Endothelial cell of umbilical vein (primary cell): ENCODE results near the gene ITGA2. TPM values are rescaled to one million over a fixed set of nuclear protein-coding genes. Genes with fewer than 3 reads are reported as not detected.

Source experiments
- BruUV-seq: library from RNA; stranded (reverse); fragments of 400-500 nt; replicated peaks from 2 replicates; lab custom pipeline; 2021; lab: Mats Ljungman, UMichigan
- CTCF ChIA-PET: fragments of 300-600, 350-600 bp; sonication (Branson Sonifier 250); formaldehyde crosslinking; loops from one replicate; lab custom pipeline; 2021; ENCODE audit warnings: antibody characterized with exemption, inconsistent platforms; lab: Charles Lee
- POLR2A ChIA-PET: fragments of 300-600, 350-600 bp; sonication (Branson Sonifier 250); formaldehyde crosslinking; loops from one replicate; lab custom pipeline; 2021; ENCODE audit warnings: antibody characterized with exemption, inconsistent platforms; lab: Charles Lee
- DNase-seq: peaks from one replicate; pipeline ENCODE4 v3.0.0-alpha.2; 2011; ENCODE audit warnings: low read depth, low spot score
- FAIRE-seq: peaks from 2 replicates; lab custom pipeline; 2011; peaks lifted over from hg19 to GRCh38; lab: Jason Lieb, UNC
- H2AFZ ChIP-seq: 2 replicates; pipeline ENCODE4 v1.6.0; 2012; ENCODE audit warnings: low read depth, low read length, control low read depth, inconsistent platforms
- H3K27ac ChIP-seq: 2 replicates; pipeline ENCODE4 v1.5.1; 2011; ENCODE audit warnings: low read depth, mild to moderate bottlenecking, control low read depth, low read length, moderate library complexity; ENCODE audit not compliant: insufficient read depth
- H3K27me3 ChIP-seq, 2 experiments: 2 replicates each; pipeline versions ENCODE4 v1.6.0 to v1.6.1; 2011; ENCODE audit warnings: low read length in 2 of 2, mixed read lengths in 1 of 2; ENCODE audit not compliant: control insufficient read depth in 2 of 2, insufficient read depth in 2 of 2
- H3K36me3 ChIP-seq, 2 experiments: 2 replicates in 1 of 2; 3 replicates in 1 of 2; pipeline ENCODE4 v1.5.1; 2011; ENCODE audit warnings: low read length in 2 of 2, mild to moderate bottlenecking in 1 of 2, moderate library complexity in 1 of 2; ENCODE audit not compliant: control insufficient read depth in 2 of 2, insufficient read depth in 2 of 2; ENCODE audit errors: extremely low read depth in 1 of 2
- H3K4me1 ChIP-seq: 3 replicates; pipeline ENCODE4 v1.5.1; 2011; ENCODE audit warnings: mild to moderate bottlenecking, low read length; ENCODE audit not compliant: control insufficient read depth, insufficient read depth; ENCODE audit errors: extremely low read depth
- H3K4me2 ChIP-seq: 2 replicates; pipeline ENCODE4 v1.6.1; 2011; ENCODE audit warnings: low read length, control low read depth, mixed read lengths; ENCODE audit not compliant: insufficient read depth
- H3K4me3 ChIP-seq, 3 experiments: fragments of 200-600 bp in 1 of 3; sonication (generic), shearing (Covaris generic) in 1 of 3; replicated peaks in 1 of 3; 2 replicates each; pipeline ENCODE4 v1.5.1; 2011 to 2016; ENCODE audit warnings: control low read depth in 3 of 3, low read length in 3 of 3, mild to moderate bottlenecking in 2 of 3, inconsistent platforms in 1 of 3, low read depth in 1 of 3, moderate library complexity in 1 of 3; ENCODE audit not compliant: insufficient read depth in 1 of 3
- H3K79me2 ChIP-seq: 2 replicates; pipeline ENCODE4 v1.6.0; 2012; ENCODE audit warnings: low read length, inconsistent platforms; ENCODE audit not compliant: control insufficient read depth, insufficient read depth
- H3K9ac ChIP-seq: replicated peaks from 2 replicates; pipeline ENCODE3; 2011; ENCODE audit warnings: low read length, control low read depth; ENCODE audit not compliant: insufficient read depth; ENCODE audit errors: extremely low read depth
- H3K9me1 ChIP-seq: replicated peaks from 3 replicates; pipeline ENCODE4 v1.6.0; 2011; ENCODE audit warnings: mild to moderate bottlenecking, low read length; ENCODE audit not compliant: control insufficient read depth, insufficient read depth; ENCODE audit errors: extremely low read depth
- H3K9me3 ChIP-seq: replicated peaks from 2 replicates; pipeline ENCODE4 v1.5.1; 2012; ENCODE audit warnings: low read length, inconsistent platforms; ENCODE audit not compliant: control insufficient read depth, insufficient read depth
- H4K20me1 ChIP-seq: replicated peaks from 2 replicates; pipeline ENCODE3; 2011; ENCODE audit warnings: mild to moderate bottlenecking, low read length; ENCODE audit not compliant: control insufficient read depth, insufficient read depth; ENCODE audit errors: extremely low read depth
- EZH2 ChIP-seq: IDR thresholded peaks from 2 replicates; pipeline ENCODE4 v1.6.1; 2012; ENCODE audit warnings: borderline replicate concordance, low read depth, mild to moderate bottlenecking, moderate library complexity, low read length, inconsistent platforms; ENCODE audit not compliant: severe bottlenecking
- GATA2 ChIP-seq: IDR thresholded peaks from 2 replicates; pipeline ENCODE4 v1.7.0; 2011; ENCODE audit warnings: low read depth, mild to moderate bottlenecking, moderate library complexity, mixed read lengths, low read length; ENCODE audit not compliant: insufficient read length, insufficient read depth
- POLR2AphosphoS5 ChIP-seq: IDR thresholded peaks from 2 replicates; pipeline ENCODE4 v1.6.1; 2012; ENCODE audit warnings: low read depth, mild to moderate bottlenecking, control low read depth, low read length, moderate library complexity; ENCODE audit not compliant: insufficient read depth
- dilution Hi-C: fragments of 300-500 bp; cut with MboI; formaldehyde crosslinking; loops from one replicate; pipeline ENCODE4 v1.15.0; 2019; ENCODE audit warnings: low sequenced_read_pairs; ENCODE audit not compliant: extremely low pct_ligation_motif_present
- intact Hi-C: fragments of 100-400 bp; cut with micrococcal nuclease; formaldehyde crosslinking; loops from one replicate; pipeline ENCODE4 v1.10.0; 2022
- polyA plus RNA-seq, 4 experiments: library from polyadenylated mRNA; depleted of rRNA in 3 of 4; stranded (reverse) in 3 of 4; unstranded in 1 of 4; fragments of >200 nt; gene quantifications; 2 replicates each; pipeline versions ENCODE4 v1.2.1 to v1.2.3, GENCODE V29; 2011 to 2012; ENCODE audit warnings: missing spikeins in 1 of 4
- total RNA-seq: library from RNA; stranded (reverse); gene quantifications from 2 replicates; pipeline ENCODE4 v1.2.3, GENCODE V29; 2021
- TF ChIP-seq, protein P1 (sequence below), 2 donors: IDR thresholded peaks; 1 replicate in 1 of 2; 2 replicates in 1 of 2; pipeline ENCODE4 v1.5.1; 2011; ENCODE audit warnings: low read length in 2 of 2, mild to moderate bottlenecking in 2 of 2, moderate library complexity in 2 of 2, control low read depth in 1 of 2, inconsistent platforms in 1 of 2, low read depth in 1 of 2; ENCODE audit not compliant: insufficient read depth in 1 of 2; ENCODE audit errors: extremely low read depth in 1 of 2
- TF ChIP-seq, protein P2 (sequence below): IDR thresholded peaks from 2 replicates; pipeline ENCODE4 v1.6.1; 2011; ENCODE audit not compliant: insufficient read depth, insufficient read length

Gene ITGA2
- total and polyA plus RNA-seq, 2 donors (not counting 3 experiments of a cell fraction or from before 2014, with no cell fraction given), result 11.2 to 62.3 TPM

DNA sequence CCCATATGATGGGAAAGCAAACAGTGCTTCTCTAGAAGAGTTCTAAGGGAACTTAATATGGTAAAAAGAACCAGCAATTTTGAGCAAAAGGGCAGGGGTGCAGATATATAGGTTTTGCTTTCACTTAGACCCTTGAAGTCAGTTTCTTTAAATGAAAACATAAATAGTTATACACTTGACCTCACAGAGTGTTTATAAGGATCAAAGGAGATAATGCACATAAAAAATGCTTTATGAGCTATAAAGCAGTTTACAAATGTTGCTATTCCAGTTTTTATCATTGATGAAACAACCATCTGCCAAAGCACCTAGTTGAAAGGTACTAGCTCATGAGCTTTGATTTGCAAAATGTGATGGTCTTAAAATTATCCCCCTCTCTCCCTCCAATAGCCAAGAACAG is 45.7 kb downstream of the ITGA2 start:
- Histone ChIP-seq H3K9me1 (no peaks in the 10 kb centered on the region), H3K9me3 (no peaks in the 10 kb centered on the region), H3K4me3 (no peak overlapping the region), H3K36me3 (no peaks in the 10 kb centered on the region), H3K79me2 (peaks cover 68% of the 10 kb centered on the region), H3K27ac (no peak overlapping the region), H3K4me1 (peaks cover 61% of the 10 kb centered on the region), H3K9ac (no peak overlapping the region), H3K27me3 (no peaks in the 10 kb centered on the region), H2AFZ (no peak overlapping the region), H4K20me1 (no peaks in the 10 kb centered on the region), H3K4me2 (no peak overlapping the region)
- no peak for DNase-seq
- ChIA-PET CTCF (interaction anchor here (1.1 to 2.7 kb wide), 13 partner anchors 9 to 92 kb away, joined by 3 to 46 read pairs (median 8); partner anchors contain the start of gene ITGA2), POLR2A (no interaction called here)
- no TSS peak for BruUV-seq
- intact Hi-C loops (no loop called here), dilution Hi-C loops (no loop called here)
- TF ChIP-seq, protein P1, sequence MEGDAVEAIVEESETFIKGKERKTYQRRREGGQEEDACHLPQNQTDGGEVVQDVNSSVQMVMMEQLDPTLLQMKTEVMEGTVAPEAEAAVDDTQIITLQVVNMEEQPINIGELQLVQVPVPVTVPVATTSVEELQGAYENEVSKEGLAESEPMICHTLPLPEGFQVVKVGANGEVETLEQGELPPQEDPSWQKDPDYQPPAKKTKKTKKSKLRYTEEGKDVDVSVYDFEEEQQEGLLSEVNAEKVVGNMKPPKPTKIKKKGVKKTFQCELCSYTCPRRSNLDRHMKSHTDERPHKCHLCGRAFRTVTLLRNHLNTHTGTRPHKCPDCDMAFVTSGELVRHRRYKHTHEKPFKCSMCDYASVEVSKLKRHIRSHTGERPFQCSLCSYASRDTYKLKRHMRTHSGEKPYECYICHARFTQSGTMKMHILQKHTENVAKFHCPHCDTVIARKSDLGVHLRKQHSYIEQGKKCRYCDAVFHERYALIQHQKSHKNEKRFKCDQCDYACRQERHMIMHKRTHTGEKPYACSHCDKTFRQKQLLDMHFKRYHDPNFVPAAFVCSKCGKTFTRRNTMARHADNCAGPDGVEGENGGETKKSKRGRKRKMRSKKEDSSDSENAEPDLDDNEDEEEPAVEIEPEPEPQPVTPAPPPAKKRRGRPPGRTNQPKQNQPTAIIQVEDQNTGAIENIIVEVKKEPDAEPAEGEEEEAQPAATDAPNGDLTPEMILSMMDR (IDR thresholded peaks at IDR 0.05; ENCODE audit: extremely low read depth in 1 of 2, insufficient read depth in 1 of 2, low read depth in 1 of 2, low read length in 2 of 2), result no peak
- TF ChIP-seq POLR2AphosphoS5 (no peak), GATA2 (no peak), EZH2 (no peak)
- TF ChIP-seq, protein P2, sequence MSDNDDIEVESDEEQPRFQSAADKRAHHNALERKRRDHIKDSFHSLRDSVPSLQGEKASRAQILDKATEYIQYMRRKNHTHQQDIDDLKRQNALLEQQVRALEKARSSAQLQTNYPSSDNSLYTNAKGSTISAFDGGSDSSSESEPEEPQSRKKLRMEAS, result no peak
- FAIRE-seq, result no peak
